ENCODE data around the gene FAM24B.

FAM24B gene

GRCh38 chr10:122828716-122829255 lies 50.6 kb downstream of the FAM24B start:
- no peak overlapping the region for H3K4me3 ChIP-seq (ENCODE audit: insufficient read depth, low read depth, low read length)
- H3K9me3 ChIP-seq (ENCODE audit: control insufficient read depth, low read length): no peaks in the 10 kb centered on the region
- H3K27ac ChIP-seq (ENCODE audit: insufficient read depth, low read depth, low read length, poor library complexity, severe bottlenecking): no peak overlapping the region
- WGBS, 2 experiments: 92 to 94% methylated on average over 4 of the region's 4 CpGs
- H3K27me3 ChIP-seq (ENCODE audit: control insufficient read depth, insufficient read depth, low read length, poor library complexity, severe bottlenecking): no peaks in the 10 kb centered on the region
- peaks cover 4% of the 10 kb centered on the region for H3K4me1 ChIP-seq (ENCODE audit: control insufficient read depth, insufficient read depth, low read length)
- no peaks in the 10 kb centered on the region for H3K36me3 ChIP-seq (ENCODE audit: control insufficient read depth, insufficient read depth, low read length)

GRCh38 chr10:122827302-122827701 lies 52.1 kb downstream of the FAM24B start:
- Histone ChIP-seq H3K27ac (ENCODE audit: insufficient read depth, low read depth, low read length, poor library complexity, severe bottlenecking) (no peak overlapping the region), H3K36me3 (ENCODE audit: control insufficient read depth, insufficient read depth, low read length) (no peaks in the 10 kb centered on the region), H3K4me1 (ENCODE audit: control insufficient read depth, insufficient read depth, low read length) (peaks cover 4% of the 10 kb centered on the region), H3K9me3 (ENCODE audit: control insufficient read depth, low read length) (no peaks in the 10 kb centered on the region), H3K4me3 (ENCODE audit: insufficient read depth, low read depth, low read length) (no peak overlapping the region), H3K27me3 (ENCODE audit: control insufficient read depth, insufficient read depth, low read length, poor library complexity, severe bottlenecking) (no peaks in the 10 kb centered on the region)
- 89 to 94% methylated on average over 3 of the region's 3 CpGs for WGBS, 2 experiments

GRCh38 chr10:122822973-122823690 lies 56.2 kb downstream of the FAM24B start:
- no peak overlapping the region for H3K4me3 ChIP-seq (ENCODE audit: insufficient read depth, low read depth, low read length)
- H3K9me3 ChIP-seq (ENCODE audit: control insufficient read depth, low read length): no peaks in the 10 kb centered on the region
- H3K4me1 ChIP-seq (ENCODE audit: control insufficient read depth, insufficient read depth, low read length): peaks cover 4% of the 10 kb centered on the region
- no peaks in the 10 kb centered on the region for H3K27me3 ChIP-seq (ENCODE audit: control insufficient read depth, insufficient read depth, low read length, poor library complexity, severe bottlenecking)
- WGBS, 2 experiments: 90 to 94% methylated on average over 11 of the region's 11 CpGs
- no peaks in the 10 kb centered on the region for H3K36me3 ChIP-seq (ENCODE audit: control insufficient read depth, insufficient read depth, low read length)
- no peak overlapping the region for H3K27ac ChIP-seq (ENCODE audit: insufficient read depth, low read depth, low read length, poor library complexity, severe bottlenecking)

- no peaks in the 10 kb centered on the region for H3K36me3 ChIP-seq (ENCODE audit: control insufficient read depth, insufficient read depth, low read length)
- no peaks in the 10 kb centered on the region for H3K9me3 ChIP-seq (ENCODE audit: control insufficient read depth, low read length)
- H3K4me1 ChIP-seq (ENCODE audit: control insufficient read depth, insufficient read depth, low read length): peaks cover under 1% of the 10 kb centered on the region
- H3K27me3 ChIP-seq (ENCODE audit: control insufficient read depth, insufficient read depth, low read length, poor library complexity, severe bottlenecking): no peaks in the 10 kb centered on the region
- H3K4me3 ChIP-seq (ENCODE audit: insufficient read depth, low read depth, low read length): no peak overlapping the region
- WGBS, 2 experiments: 91% methylated on average over 3 of the region's 3 CpGs
- no peak overlapping the region for H3K27ac ChIP-seq (ENCODE audit: insufficient read depth, low read depth, low read length, poor library complexity, severe bottlenecking)
These were observed 57.6 kb downstream of the FAM24B start for GRCh38 chr10:122821808-122822207.

GRCh38 chr10:122815458-122815857 lies 63.9 kb downstream of the FAM24B start:
- WGBS, 2 experiments: 83 to 87% methylated on average over 5 of the region's 5 CpGs
- H3K9me3 ChIP-seq (ENCODE audit: control insufficient read depth, low read length): no peaks in the 10 kb centered on the region
- no peak overlapping the region for H3K4me3 ChIP-seq (ENCODE audit: insufficient read depth, low read depth, low read length)
- H3K4me1 ChIP-seq (ENCODE audit: control insufficient read depth, insufficient read depth, low read length): no peaks in the 10 kb centered on the region
- no peaks in the 10 kb centered on the region for H3K27me3 ChIP-seq (ENCODE audit: control insufficient read depth, insufficient read depth, low read length, poor library complexity, severe bottlenecking)
- no peak overlapping the region for H3K27ac ChIP-seq (ENCODE audit: insufficient read depth, low read depth, low read length, poor library complexity, severe bottlenecking)
- no peaks in the 10 kb centered on the region for H3K36me3 ChIP-seq (ENCODE audit: control insufficient read depth, insufficient read depth, low read length)

- Histone ChIP-seq H3K4me3 (ENCODE audit: insufficient read depth, low read depth, low read length) (no peak overlapping the region), H3K27me3 (ENCODE audit: control insufficient read depth, insufficient read depth, low read length, poor library complexity, severe bottlenecking) (no peaks in the 10 kb centered on the region), H3K9me3 (ENCODE audit: control insufficient read depth, low read length) (no peaks in the 10 kb centered on the region), H3K36me3 (ENCODE audit: control insufficient read depth, insufficient read depth, low read length) (no peaks in the 10 kb centered on the region), H3K4me1 (ENCODE audit: control insufficient read depth, insufficient read depth, low read length) (no peaks in the 10 kb centered on the region), H3K27ac (ENCODE audit: insufficient read depth, low read depth, low read length, poor library complexity, severe bottlenecking) (no peak overlapping the region)
- 92 to 100% methylated on average over 2 of the region's 2 CpGs for WGBS, 2 experiments
These were observed 64.9 kb downstream of the FAM24B start for GRCh38 chr10:122814493-122814892.

- 84 to 90% methylated on average over 4 of the region's 4 CpGs for WGBS, 2 experiments
- Histone ChIP-seq H3K27ac (ENCODE audit: insufficient read depth, low read depth, low read length, poor library complexity, severe bottlenecking) (no peak overlapping the region), H3K36me3 (ENCODE audit: control insufficient read depth, insufficient read depth, low read length) (no peaks in the 10 kb centered on the region), H3K4me1 (ENCODE audit: control insufficient read depth, insufficient read depth, low read length) (no peaks in the 10 kb centered on the region), H3K9me3 (ENCODE audit: control insufficient read depth, low read length) (no peaks in the 10 kb centered on the region), H3K4me3 (ENCODE audit: insufficient read depth, low read depth, low read length) (no peak overlapping the region), H3K27me3 (ENCODE audit: control insufficient read depth, insufficient read depth, low read length, poor library complexity, severe bottlenecking) (no peaks in the 10 kb centered on the region)
These were observed 66.6 kb downstream of the FAM24B start for GRCh38 chr10:122812751-122813150.

GRCh38 chr10:122802282-122802681 lies 77.1 kb downstream of the FAM24B start:
- no peaks in the 10 kb centered on the region for H3K9me3 ChIP-seq (ENCODE audit: control insufficient read depth, low read length)
- WGBS, 2 experiments: 93 to 96% methylated on average over 7 of the region's 7 CpGs
- H3K36me3 ChIP-seq (ENCODE audit: control insufficient read depth, insufficient read depth, low read length): no peaks in the 10 kb centered on the region

More at GRCh38 chr10:122802282-122802681, 77.1 kb downstream of the FAM24B start:
- Histone ChIP-seq H3K27ac (ENCODE audit: insufficient read depth, low read depth, low read length, poor library complexity, severe bottlenecking) (no peak overlapping the region), H3K4me1 (ENCODE audit: control insufficient read depth, insufficient read depth, low read length) (no peaks in the 10 kb centered on the region), H3K4me3 (ENCODE audit: insufficient read depth, low read depth, low read length) (no peak overlapping the region), H3K27me3 (ENCODE audit: control insufficient read depth, insufficient read depth, low read length, poor library complexity, severe bottlenecking) (no peaks in the 10 kb centered on the region)

Data from ectodermal cell (in vitro differentiated cells).